D341Med (cell line): Measurements from ENCODE around the gene MTSS2.

Experiments
- DNase-seq: peaks from one replicate; pipeline ENCODE4 v3.0.0; 2012; ENCODE audit warnings: low spot score

Gene MTSS2, protein sequence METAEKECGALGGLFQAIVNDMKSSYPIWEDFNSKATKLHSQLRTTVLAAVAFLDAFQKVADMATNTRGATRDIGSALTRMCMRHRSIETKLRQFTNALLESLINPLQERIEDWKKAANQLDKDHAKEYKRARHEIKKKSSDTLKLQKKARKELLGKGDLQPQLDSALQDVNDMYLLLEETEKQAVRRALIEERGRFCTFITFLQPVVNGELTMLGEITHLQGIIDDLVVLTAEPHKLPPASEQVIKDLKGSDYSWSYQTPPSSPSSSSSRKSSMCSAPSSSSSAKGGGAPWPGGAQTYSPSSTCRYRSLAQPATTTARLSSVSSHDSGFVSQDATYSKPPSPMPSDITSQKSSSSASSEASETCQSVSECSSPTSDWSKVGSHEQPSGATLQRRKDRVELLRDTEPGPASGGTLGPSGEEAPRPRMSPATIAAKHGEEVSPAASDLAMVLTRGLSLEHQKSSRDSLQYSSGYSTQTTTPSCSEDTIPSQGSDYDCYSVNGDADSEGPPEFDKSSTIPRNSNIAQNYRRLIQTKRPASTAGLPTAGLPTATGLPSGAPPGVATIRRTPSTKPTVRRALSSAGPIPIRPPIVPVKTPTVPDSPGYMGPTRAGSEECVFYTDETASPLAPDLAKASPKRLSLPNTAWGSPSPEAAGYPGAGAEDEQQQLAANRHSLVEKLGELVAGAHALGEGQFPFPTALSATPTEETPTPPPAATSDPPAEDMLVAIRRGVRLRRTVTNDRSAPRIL

GRCh38 chr16:70685938-70686375 lies at the start of gene MTSS2:
Gene MTSS2 (minus strand): TSS chr16:70686053. CDS start chr16:70685791, 262 bp downstream.
- peak; percentile 96 for DNase-seq

GRCh38 chr16:70735141-70735979 lies 49.5 kb upstream of the MTSS2 start:
- no peak for DNase-seq

GRCh38 chr16:70734522-70735095 lies 48.8 kb upstream of the MTSS2 start:
- no peak for DNase-seq

DNA sequence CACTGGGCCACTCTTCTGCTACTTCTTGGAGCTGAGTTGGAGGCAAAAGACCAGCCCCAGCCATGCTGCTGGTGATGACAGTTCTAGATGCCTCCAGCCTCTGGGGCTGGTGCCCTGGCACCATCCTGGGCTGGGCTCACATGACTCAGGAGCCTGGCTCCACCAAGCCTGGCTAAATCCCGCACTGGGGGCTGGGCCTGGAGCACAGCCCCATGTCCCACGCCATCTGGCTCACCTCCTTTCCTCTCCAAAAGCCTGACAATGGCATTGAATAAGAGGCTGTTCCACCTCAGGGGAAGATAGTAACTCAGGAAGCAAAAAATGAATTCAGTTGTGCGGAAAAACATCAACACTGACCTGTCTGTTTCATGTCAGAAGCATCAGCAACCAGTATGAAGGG lies 45.1 kb upstream of the MTSS2 start:
- no peak for DNase-seq

- DNase-seq, result no peak
These were observed 44.2 kb upstream of the MTSS2 start for GRCh38 chr16:70730031-70730430.

DNA sequence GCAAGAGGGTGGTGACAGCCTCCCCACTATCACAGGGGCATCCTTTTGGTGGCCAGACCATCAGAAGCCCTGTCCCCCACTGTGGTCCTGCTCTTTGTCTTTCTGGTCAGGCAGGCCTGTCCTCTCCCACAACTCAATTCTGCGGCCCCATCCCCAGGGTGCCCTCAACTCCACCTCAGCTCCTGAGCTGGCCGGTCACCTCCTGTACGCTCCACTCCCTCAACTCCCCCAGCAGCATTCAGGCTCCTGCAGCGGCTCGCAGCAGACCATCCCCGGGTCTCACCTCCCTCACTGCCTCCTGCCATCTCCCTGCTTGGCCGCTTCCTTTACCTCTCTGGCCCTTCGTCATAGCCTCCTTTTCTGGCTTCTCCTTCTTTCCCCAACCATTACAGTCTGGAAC lies 43.4 kb upstream of the MTSS2 start:
- no peak for DNase-seq

- DNase-seq, result no peak
These were observed 42.3 kb upstream of the MTSS2 start for GRCh38 chr16:70728150-70728549.

DNA sequence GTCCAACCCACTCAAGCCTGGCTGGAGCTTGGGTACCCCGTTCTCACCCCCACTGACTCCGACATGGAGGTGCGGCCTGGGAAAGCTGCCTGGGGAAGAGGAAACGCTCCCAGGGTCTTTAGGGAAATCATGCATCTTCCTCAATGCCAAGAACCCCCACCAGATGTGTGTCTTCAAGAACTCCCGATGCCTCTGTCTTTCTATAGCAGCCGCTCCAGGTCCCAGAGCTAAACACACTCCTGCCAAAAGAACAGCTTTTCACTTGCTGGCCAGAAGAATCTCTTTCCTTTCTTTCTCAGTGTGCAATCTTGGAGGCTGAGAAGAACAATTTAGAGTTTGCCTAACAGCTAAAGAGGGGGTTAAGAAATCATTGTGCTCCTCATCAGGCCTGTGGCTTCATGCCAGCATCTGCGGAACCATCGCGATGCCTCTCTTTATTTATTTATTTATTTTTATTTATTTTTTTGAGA lies 41.1 kb upstream of the MTSS2 start:
- DNase-seq, result no peak

GRCh38 chr16:70725912-70726828 lies 40.3 kb upstream of the MTSS2 start:
- no peak for DNase-seq

- DNase-seq, result no peak
These were observed 39.4 kb upstream of the MTSS2 start for GRCh38 chr16:70725024-70725911.

DNA sequence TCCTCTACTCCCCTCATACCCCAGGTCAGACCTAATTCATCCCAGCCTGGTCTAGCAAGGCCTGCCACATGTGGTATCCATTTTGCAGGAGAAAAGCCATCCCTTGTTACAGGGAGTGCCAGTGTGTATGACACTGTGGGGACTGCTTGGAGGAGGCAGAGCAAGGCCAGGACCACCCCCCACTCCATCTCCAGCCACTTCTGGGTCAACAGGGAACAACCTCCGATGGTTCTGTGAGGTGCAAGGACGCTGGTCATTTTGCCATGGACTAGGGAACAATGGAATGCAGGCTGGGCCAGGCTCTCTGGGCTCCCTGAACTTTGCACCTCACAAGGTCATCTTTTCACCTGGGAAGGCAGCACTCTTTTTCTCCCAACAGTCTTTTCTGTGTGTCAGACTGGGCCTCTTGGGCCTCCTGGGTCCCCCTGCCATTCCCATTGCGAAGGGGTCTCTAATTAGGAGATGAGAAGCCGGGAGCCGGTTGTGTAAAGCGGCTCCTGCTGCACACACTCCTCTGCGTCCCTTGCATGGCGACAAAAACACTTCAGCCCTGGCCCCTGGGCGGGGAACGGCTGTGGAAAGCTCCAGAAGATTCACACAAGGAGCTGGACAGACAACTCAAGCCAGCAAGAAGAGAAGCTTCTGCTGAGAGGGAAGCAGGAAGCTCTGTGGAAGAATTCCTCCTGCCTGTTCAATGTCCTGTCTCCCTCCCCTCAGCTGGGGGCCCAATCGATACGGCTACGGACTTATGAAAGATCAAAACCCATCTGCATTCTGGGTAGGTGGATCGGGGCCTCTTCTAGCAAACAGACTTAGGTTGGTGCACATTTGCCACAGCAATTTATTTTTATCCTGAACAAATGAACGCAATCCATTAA lies 38.5 kb upstream of the MTSS2 start:
- no peak for DNase-seq

- DNase-seq, result no peak
These were observed 37.9 kb upstream of the MTSS2 start for GRCh38 chr16:70723740-70724145.

GRCh38 chr16:70721202-70721963 lies 35.5 kb upstream of the MTSS2 start:
- DNase-seq, result no peak

DNA sequence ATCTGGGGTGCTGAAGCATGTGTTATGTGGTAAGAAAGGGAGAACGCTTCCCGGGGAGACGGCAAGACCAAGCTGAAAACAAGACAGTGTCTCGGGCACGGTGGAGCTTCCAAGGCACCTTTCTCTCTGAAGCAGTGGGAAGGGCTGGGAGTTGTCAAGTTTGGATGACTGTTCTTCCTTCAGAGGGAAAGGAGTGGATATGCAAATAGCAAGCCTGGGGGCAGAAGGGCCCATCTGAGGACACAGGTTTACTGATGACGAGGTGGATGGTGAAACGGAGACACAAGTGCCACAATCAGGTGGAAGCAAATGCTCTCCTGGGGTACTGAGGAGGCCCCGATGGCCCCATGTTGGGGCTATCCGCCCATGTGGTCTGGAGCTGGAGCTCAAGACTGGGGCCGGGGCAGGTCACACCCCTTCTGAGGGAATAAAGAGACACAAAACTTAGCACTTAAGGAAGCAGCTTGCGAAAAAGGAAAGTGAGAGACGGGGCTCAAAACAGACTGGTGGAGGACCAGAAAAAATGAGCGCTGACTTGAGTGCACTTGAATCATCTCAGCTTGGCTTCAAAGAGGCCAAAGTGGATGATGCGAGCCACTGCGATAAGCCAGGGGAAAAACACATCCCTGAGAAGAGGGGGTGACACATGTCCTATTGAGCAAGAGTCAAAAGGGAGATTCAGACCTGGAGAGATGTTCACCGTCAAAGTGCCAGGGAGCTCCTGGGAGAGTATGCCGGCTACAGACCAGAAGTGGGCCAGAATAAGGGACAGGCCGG lies 34.8 kb upstream of the MTSS2 start:
- no peak for DNase-seq

DNA sequence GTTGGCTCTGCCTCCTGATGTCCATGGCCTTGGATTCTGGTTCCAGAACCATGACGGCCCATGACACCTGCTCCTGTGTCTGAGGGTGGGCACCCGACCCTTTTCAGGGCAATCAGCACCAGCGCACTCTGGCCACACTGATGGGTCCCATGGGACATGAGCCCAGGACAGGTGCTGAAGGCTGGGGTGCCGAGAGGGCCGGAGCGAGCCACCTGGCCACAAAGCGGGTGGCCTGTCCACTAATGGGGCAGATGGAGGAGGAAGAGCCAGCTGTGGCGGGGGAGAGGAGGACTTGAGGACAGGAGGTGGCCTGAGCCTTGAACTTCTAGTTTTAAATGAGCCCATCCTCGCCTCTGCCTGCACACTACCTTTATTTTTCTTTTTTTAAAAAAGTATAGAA lies 31.2 kb upstream of the MTSS2 start:
- DNase-seq, result no peak

DNA sequence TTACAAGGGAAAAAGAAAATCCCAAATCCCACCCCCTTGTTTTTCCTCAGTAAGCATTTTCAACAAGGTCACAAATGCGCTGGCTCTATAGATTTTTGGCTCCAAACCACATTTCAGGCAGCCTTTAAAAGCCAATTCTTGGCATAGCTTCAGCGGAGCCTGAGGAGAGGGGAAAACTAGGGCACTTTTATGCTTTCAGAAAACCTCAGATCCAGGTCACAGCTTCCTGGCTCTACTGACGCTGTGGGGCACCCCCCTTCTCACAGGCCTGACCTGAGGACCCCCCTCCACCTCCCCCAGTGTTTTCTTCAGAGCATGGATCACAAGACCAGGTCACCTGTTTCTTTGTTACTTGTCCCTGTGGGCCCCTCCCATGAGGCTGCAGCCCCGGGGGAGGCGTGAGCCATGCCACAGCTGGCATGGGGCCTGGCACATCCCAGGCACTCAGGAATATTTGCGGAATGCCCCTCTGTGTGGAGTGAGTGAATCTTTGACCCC lies 30.1 kb upstream of the MTSS2 start:
- DNase-seq, result no peak
